ENCODE results near the gene DDX4.
"Not testable (repeated sequence)": the region's sequence is repeated elsewhere in the genome, so short reads cannot be mapped to it uniquely, and the experiment has no call there.

The DDX4 gene

DNA sequence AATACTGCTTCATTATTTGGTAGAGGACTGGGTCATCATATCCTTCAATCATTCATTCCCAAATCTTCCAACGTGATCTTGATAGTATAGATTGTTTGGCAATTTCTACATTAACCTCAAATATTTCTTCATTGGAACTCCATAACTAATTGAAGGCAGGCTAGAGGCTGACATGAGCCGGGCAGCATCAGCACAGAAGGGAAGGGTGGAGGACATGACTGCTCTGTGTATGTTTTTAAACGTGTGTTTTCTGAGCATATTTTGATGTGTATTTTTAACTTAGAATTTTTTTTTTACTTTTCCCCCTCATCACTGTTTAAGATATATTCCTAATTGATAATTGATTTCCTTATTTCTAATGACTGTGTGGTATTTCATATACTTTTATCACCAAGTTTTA lies 12.6 kb downstream of the DDX4 start:
- no peak overlapping the region for H3K27ac ChIP-seq
- no peak for TF ChIP-seq ZFX (IDR thresholded peaks at IDR 0.05; ENCODE audit: borderline replicate concordance)
- TF ChIP-seq, protein P1, sequence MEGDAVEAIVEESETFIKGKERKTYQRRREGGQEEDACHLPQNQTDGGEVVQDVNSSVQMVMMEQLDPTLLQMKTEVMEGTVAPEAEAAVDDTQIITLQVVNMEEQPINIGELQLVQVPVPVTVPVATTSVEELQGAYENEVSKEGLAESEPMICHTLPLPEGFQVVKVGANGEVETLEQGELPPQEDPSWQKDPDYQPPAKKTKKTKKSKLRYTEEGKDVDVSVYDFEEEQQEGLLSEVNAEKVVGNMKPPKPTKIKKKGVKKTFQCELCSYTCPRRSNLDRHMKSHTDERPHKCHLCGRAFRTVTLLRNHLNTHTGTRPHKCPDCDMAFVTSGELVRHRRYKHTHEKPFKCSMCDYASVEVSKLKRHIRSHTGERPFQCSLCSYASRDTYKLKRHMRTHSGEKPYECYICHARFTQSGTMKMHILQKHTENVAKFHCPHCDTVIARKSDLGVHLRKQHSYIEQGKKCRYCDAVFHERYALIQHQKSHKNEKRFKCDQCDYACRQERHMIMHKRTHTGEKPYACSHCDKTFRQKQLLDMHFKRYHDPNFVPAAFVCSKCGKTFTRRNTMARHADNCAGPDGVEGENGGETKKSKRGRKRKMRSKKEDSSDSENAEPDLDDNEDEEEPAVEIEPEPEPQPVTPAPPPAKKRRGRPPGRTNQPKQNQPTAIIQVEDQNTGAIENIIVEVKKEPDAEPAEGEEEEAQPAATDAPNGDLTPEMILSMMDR (IDR thresholded peaks at IDR 0.05): no peak

DNA sequence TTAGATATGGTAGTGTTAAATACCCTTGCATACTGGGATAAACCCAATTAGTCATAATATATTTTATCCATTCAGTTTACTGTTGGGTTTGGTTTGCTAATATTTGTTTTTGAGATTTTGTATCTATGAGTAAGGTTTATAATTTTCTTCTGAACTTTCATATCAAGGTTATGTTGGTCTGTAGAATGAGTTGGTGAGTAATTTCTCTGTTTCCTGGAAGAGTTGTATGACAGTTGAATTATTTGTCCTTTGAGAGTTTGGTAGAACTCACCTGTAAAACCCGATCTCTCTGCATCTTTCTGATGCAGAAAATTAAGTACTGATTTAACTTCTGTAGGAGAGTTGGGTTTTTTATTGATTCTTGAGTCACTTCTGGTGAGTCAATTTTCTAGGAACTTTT lies 20.4 kb downstream of the DDX4 start:
- TF ChIP-seq, protein P1 (IDR thresholded peaks at IDR 0.05): no peak
- no peak for TF ChIP-seq ZFX (IDR thresholded peaks at IDR 0.05; ENCODE audit: borderline replicate concordance)
- no peak overlapping the region for H3K27ac ChIP-seq

DNA sequence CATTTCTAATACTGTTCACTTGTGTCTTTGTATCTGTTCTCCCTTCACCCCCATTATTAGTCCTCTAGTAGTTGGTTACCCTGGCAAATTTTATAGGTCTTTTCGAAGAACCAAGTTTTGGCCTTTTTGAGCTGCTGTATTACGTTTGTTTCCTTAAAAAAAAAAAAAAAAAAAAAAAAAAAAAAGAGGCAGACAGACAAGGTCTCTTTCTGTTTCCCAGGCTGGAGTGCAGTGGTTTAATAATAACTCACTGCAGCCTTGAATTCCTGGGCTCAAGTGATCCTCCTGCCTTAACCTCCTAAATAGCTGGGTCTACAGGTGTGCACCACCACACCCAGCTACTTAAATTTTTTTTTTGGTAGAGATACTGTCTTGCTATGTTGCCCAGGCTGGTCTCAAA lies 20.9 kb downstream of the DDX4 start:
- TF ChIP-seq, protein P1 (IDR thresholded peaks at IDR 0.05): no peak
- TF ChIP-seq ZFX (IDR thresholded peaks at IDR 0.05; ENCODE audit: borderline replicate concordance): no peak

DNA sequence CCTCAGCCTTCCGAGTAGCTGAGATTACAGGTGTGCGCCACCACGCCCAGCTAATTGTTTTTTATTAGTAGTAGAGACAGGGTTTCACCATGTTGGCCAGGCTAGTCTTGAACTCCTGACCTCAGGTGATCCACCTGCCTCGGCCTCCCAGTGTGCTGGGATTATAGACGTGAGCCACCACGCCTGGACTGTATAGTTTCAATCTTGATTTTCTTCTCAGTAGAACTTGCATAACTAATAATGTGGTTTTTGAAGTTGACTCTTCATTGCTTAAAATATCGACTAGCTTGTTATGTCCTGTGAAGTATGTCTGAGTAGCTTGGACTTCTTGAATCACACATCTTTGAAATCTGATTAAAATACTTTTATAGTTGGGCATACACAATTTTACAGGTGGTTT lies 23.9 kb downstream of the DDX4 start:
- H3K27ac ChIP-seq: not testable (repeated sequence)

More for the DNA sequence above, 20.9 kb downstream of the DDX4 start:
- H3K27ac ChIP-seq: no peak overlapping the region

DNA sequence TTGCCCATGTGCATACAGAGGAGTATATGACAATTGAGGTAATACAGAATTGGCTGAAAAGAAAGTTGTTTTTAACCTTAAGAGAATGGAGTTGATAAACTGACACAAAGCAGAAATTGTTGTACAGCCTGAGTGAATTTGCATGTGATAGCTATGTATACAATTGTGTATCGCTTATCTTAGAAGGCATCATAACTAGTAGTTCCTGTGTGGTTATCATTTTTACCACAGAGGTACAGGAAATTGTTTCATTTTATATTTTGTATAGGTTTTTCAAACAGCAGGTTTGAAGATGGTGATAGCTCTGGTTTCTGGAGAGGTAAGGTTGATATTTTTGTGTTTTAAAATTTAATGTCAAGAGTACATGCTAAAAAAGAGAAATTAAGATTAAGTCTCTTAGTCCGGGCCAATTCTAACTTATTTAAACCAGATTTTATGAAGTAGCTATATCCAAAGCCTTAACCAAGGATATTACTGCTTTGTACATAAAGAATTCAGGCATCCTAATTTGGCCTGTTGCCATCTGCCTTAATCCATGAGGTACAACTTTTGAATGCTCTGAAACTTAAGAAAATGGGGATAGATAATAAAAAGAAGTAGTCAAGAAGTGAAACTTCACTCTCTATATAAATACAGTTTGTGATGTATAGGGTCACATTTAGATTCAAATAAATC lies 26.0 kb downstream of the DDX4 start:
- no peak overlapping the region for H3K27ac ChIP-seq
- no peak for TF ChIP-seq ZFX (IDR thresholded peaks at IDR 0.05; ENCODE audit: borderline replicate concordance)
- TF ChIP-seq, protein P1 (IDR thresholded peaks at IDR 0.05): no peak

DNA sequence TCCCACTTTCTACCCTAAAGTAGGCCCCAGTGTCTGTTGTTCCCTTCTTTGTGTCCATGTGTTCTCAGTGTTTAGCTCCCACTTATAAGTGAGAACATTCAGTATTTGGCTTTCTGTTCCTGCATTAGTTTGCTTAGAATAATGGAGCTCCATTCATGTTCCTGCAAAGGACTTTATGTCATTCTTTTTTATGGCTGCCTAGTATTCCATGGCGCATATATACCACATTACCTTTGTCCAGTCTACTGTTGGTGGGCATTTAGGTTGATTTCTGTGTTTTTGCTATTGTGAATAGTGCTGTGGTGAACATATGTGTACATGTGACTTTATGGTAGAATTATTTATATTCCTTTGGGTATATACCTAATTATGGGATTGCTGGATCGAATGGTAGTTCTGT lies 30.4 kb downstream of the DDX4 start:
- no peak overlapping the region for H3K27ac ChIP-seq
- TF ChIP-seq, protein P1 (IDR thresholded peaks at IDR 0.05): no peak
- TF ChIP-seq ZFX (IDR thresholded peaks at IDR 0.05; ENCODE audit: borderline replicate concordance): no peak

DNA sequence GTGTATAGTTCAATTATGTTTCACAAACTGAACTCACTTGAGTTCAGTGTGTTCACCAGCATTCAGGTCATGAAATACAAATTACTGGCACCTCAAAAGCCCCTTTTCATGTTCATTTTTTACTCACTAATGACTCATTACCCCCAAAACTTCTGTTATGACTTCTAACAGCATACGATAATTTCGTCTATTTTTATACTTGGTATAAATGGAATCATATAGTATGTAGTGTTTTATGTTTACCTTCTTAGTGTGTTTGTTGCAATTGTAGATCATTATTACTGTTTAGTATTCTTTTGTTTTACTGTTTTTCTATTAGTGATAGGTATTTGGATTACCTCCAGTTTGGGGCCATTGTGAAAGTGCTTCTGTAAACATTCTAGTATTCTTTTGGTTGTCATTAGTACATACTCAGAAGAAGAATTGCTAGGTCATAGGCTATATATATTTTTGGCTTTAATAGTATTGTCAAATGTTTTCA lies 33.4 kb downstream of the DDX4 start:
- H3K27ac ChIP-seq: no peak overlapping the region
- TF ChIP-seq, protein P1 (IDR thresholded peaks at IDR 0.05): no peak
- no peak for TF ChIP-seq ZFX (IDR thresholded peaks at IDR 0.05; ENCODE audit: borderline replicate concordance)

DNA sequence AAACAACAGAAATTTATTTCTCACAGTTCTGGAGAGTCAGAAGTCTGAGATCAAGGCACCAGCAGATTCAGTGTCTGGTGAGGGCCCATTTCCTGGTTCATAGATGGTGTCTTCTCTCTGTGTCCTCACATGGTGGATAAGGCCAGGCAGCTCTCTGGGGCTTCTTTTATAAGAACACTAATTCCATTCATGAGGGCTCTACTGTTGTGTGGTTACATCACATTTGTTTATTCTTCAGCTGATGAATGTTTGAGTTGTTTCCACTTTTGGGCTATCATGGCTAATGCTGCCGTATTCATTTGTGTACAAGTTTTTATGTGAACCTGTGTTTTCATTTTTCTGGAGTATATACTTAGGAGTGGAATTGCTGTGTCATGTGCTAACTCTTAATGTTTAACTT lies 35.2 kb downstream of the DDX4 start:
- TF ChIP-seq ZFX (IDR thresholded peaks at IDR 0.05; ENCODE audit: borderline replicate concordance): no peak
- TF ChIP-seq, protein P1 (IDR thresholded peaks at IDR 0.05): no peak
- H3K27ac ChIP-seq: no peak overlapping the region

Data from 22Rv1 (cell line).